Measurements from ENCODE around the gene TIA1.

- TF ChIP-seq CTCF (IDR thresholded peaks at IDR 0.05; ENCODE audit: low read depth, low read length) (no peak), EZH2phosphoT487 (IDR thresholded peaks at IDR 0.05; ENCODE audit: low read depth) (no peak)
These were observed 74.9 kb downstream of the TIA1 start for GRCh38 chr2:70173520-70173919.
